Effector memory CD8-positive, alpha-beta T cell (primary cell): Measurements from ENCODE around the gene COP1.
"Not testable (repeated sequence)": the region's sequence is repeated elsewhere in the genome, so short reads cannot be mapped to it uniquely, and the experiment has no call there.

Experiments used
- ATAC-seq: fragments of 150-1000 bp; cut with Tn5 transposase; replicated peaks from 2 replicates; pipeline ENCODE4 v1.10.0; 2021; ENCODE audit warnings: mild to moderate bottlenecking, moderate library complexity
- DNase-seq, 3 experiments: peaks; one replicate each; pipeline ENCODE4 v3.0.0; 2021
- H3K27ac Mint-ChIP-seq, 2 donors: one replicate each; pipeline ENCODE4 v1.8.0; 2022; ENCODE audit warnings: mild to moderate bottlenecking in 2 of 2, mixed read lengths in 2 of 2, moderate library complexity in 2 of 2
- H3K27me3 Mint-ChIP-seq, 2 donors: one replicate each; pipeline ENCODE4 v1.8.0; 2022; ENCODE audit warnings: mixed read lengths in 2 of 2
- H3K36me3 Mint-ChIP-seq: one replicate; pipeline ENCODE4 v1.8.0; 2022; ENCODE audit warnings: mild to moderate bottlenecking, moderate library complexity, mixed read lengths; ENCODE audit not compliant: insufficient read depth
- H3K4me1 Mint-ChIP-seq, 2 donors: one replicate each; pipeline ENCODE4 v1.8.0; 2022; ENCODE audit warnings: low read depth in 2 of 2, mixed read lengths in 2 of 2
- H3K4me3 Mint-ChIP-seq, 2 donors: one replicate each; pipeline ENCODE4 v1.8.0; 2022; ENCODE audit warnings: mild to moderate bottlenecking in 2 of 2, mixed read lengths in 2 of 2, moderate library complexity in 2 of 2
- H3K9me3 Mint-ChIP-seq, 2 donors: one replicate each; pipeline ENCODE4 v1.8.0; 2022; ENCODE audit warnings: mixed read lengths in 2 of 2

The COP1 gene

DNA sequence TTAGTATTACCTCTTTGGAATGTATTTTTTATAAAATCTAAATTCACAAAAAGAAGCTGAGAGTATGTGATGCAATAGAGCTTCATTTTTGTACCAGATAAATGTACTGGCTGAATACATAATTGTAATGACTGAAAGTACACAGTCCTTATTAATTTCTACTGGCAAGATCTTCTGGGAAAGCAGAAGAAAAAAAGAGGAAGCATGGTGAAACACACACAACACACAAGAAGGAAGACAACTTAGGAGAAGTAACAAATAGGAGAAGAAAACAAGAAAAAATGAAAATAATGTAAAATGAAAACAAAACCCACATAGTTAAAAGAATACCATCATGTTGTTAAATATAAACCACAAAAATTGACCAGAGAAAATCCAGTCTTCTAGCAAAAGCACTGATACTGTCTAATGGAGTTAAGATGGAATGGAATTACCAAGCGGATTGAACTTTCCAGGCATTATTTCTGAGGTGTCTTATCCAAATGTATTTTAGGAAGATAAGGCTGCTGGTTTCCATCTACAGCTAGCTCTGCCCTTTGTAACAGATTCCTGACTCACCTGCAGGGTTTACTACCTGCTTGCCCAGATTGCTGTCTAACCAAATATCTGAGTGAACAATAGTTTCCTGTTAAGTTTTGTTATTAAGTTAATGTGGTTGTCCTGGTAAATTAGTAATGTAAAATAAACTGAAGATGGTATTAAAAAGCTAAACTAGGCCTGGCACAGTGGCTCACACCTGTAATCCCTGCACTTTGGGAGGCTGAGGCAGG lies 4.5 kb upstream of the COP1 start:
- H3K9me3 Mint-ChIP-seq: no peaks in the 10 kb centered on the region
- peaks cover 8% of the 10 kb centered on the region in 2 donors for H3K4me1 Mint-ChIP-seq
- H3K4me3 Mint-ChIP-seq: no peak overlapping the region
- H3K27ac Mint-ChIP-seq: no peak overlapping the region
- peaks cover 13 to 14% of the 10 kb centered on the region in 2 donors for H3K27me3 Mint-ChIP-seq
- H3K36me3 Mint-ChIP-seq: peaks cover 15% of the 10 kb centered on the region
- DNase-seq (no peak), ATAC-seq (no peak)

DNA sequence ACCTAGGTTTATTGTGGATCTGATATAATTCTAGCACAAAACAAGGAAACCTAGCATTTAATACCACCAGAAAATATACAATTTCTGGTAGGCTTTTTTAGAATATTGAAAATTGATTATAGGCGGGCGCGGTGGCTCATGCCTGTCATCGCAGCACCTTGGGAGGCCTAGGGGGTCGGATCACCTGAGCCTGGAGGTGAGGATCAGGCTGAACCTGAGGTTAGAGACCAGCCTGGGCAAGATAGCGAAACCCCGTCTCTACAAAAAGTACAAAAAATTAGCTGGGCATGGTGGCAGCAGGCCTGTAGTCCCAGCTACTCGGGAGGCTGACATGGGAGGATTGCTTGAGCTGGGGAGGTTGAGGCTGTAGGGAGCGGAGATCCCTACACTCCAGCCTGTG lies 948 bp upstream of the COP1 start:
- DNase-seq: no peak
- Mint-ChIP-seq H3K36me3 (peaks cover 21% of the 10 kb centered on the region), H3K9me3 (no peaks in the 10 kb centered on the region), H3K27me3 (no peaks in the 10 kb centered on the region), H3K27ac (peak overlapping the region; percentile 92 to 97), H3K4me3 (peak overlapping the region; percentile 89 to 94), H3K4me1 (peaks cover 26 to 34% of the 10 kb centered on the region in 2 donors)
- ATAC-seq: no peak

DNA sequence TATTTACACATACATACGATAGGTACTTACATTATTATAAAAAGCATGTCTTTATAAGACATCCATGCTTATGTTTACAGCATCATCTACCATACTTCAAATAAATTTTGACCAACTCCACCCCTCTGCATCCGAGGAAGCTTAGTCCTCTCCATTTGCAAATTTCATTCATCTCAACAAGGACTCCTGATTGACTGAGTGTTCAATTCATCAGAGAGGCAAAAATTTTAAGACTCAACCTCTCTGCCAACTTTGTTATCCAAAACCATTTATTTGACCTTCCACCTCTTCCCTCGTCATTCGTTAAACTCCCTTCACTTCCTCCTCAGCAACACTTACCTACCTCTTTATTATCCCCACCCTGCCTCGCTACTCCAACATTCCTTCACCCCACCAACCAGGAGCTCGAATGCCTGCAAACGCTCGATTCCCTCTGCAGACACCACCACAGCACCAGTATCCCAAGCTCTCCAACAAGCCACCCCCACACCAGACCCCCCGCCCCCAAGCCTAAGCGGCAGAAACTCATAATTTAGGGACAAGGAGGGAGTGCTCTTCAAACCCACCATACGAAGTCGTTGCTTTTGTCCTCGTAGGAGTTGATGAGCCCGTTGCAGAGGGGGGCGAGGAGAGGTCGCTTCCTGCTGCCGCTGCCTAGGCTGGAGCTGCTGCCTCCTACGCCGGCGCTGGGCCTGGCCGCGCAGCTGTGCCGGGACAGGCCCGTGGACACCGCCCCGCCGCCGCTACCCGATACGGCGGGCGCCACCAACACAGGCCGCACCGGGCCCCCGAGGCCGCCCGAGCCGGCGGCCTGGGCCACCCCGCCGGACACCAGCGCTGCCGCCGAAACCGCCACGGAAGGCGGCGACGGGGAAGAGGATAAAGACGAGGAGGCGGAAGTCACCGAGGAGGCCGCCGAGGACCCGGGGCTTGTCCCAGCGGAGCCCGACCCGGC lies 803 bp downstream of the COP1 start:
- H3K27me3 Mint-ChIP-seq: no peaks in the 10 kb centered on the region
- peak overlapping the region; percentile 89 to 94 for H3K4me3 Mint-ChIP-seq
- peak overlapping the region; percentile 92 to 97 for H3K27ac Mint-ChIP-seq
- H3K9me3 Mint-ChIP-seq: no peaks in the 10 kb centered on the region
- ATAC-seq: peak; percentile 20
- peaks cover 17% of the 10 kb centered on the region for H3K36me3 Mint-ChIP-seq
- H3K4me1 Mint-ChIP-seq: peaks cover 37 to 44% of the 10 kb centered on the region in 2 donors
- peak in 1 of 3 experiments; percentile 29 for DNase-seq

DNA sequence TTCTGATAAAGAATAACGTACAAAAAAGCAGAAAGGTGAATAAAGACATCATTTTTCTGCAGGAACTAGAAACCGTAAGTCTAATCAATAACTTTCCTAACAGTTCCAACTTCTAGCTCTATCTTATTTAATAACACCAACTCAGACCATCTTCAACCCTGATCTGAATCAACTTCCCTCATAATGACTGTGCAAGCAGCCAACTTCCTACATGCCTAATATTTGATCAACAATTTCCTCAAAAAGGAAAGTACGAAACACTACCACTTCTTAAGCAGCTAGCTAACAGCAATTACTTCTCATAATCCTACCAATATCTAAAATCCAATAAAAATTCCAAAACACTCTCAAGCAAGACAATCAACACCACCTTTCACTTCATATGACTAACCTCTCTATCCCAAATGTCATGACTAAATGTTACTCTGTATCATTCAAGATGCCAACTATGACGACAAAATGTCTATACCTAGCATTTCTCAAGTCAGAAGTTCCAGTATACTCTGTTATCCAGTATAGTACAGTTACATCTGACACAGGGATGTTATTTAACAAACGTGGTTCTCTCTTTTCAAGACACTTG lies 1.7 kb downstream of the COP1 start:
- Mint-ChIP-seq H3K4me3 (peak overlapping the region; percentile 89 to 94), H3K4me1 (peaks cover 40 to 49% of the 10 kb centered on the region in 2 donors), H3K27me3 (no peaks in the 10 kb centered on the region), H3K36me3 (peaks cover 17% of the 10 kb centered on the region), H3K27ac (peak overlapping the region; percentile 92 to 97), H3K9me3 (no peaks in the 10 kb centered on the region)
- DNase-seq (no peak), ATAC-seq (no peak)

DNA sequence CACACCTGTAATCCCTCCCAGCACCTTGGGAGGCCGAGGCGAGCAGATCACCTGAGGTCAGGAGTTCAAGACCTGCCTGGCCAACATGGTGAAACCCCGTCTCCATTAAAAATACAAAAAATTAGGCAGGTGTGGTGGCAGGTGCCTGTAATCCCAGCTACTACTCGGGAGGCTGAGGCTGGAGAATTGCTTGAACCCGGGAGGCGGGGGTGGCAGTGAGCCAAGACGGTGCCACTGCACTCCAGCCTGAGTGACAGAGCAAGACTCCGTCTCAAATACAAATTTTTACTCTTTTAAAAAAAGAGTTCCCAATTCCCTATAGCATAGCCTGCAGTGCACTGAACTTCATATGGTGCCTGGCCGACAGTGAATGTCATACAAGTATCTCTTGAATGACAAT lies 2.4 kb downstream of the COP1 start:
- H3K27ac Mint-ChIP-seq, H3K9me3 Mint-ChIP-seq, ATAC-seq, DNase-seq, H3K27me3 Mint-ChIP-seq: not testable (repeated sequence)
- Mint-ChIP-seq H3K36me3 (peaks cover 17% of the 10 kb centered on the region), H3K4me3 (peak overlapping the region; percentile 89 to 94), H3K4me1 (peaks cover 48 to 55% of the 10 kb centered on the region in 2 donors)

DNA sequence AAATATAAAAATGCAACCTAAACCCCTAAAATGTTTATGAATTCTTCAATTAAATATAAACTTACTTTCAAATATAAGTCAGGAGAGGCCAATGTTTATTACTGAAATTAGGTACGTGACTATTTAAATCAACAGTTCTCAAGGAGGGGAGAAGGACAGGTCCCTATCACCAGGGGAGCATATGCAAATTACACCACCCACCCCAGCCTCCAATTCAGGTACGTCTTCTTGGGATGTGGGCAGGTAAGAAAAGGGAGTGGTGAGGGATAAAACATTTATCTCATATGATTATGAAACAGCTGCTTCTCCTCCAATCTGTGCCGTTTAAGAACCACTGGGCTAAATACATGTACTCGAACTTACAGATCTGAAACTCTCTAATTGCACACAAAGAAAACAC lies 3.4 kb downstream of the COP1 start:
- peak overlapping the region in 1 of 2 donors; percentile 94 for H3K4me3 Mint-ChIP-seq
- no peaks in the 10 kb centered on the region for H3K9me3 Mint-ChIP-seq
- ATAC-seq (no peak), DNase-seq (no peak)
- H3K27me3 Mint-ChIP-seq: no peaks in the 10 kb centered on the region
- peaks cover 17% of the 10 kb centered on the region for H3K36me3 Mint-ChIP-seq
- no peak overlapping the region for H3K27ac Mint-ChIP-seq
- peaks cover 52 to 64% of the 10 kb centered on the region in 2 donors for H3K4me1 Mint-ChIP-seq

DNA sequence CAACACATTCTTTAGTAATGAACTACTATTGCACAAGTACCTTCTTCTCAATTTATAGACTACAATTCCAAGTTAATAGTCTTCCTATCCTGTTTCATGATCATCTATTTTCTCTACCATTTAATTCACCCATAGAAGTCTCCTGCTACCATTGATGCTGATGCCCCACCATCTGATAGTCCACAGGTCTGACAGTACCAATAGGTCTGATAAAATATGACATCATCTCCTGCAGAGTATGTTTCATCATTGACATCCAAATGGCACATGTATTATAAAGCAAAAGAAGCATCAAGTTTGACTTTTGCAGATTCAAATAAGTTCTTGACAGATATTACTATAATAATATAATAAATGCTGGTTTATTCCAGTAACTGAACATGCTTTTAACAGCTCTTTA lies 5.5 kb downstream of the COP1 start:
- Mint-ChIP-seq H3K4me3 (no peak overlapping the region), H3K27me3 (no peaks in the 10 kb centered on the region), H3K36me3 (peaks cover 9% of the 10 kb centered on the region), H3K4me1 (peaks cover 51 to 76% of the 10 kb centered on the region in 2 donors), H3K27ac (peak overlapping the region in 1 of 2 donors; percentile 13), H3K9me3 (no peaks in the 10 kb centered on the region)
- ATAC-seq: no peak
- no peak for DNase-seq

DNA sequence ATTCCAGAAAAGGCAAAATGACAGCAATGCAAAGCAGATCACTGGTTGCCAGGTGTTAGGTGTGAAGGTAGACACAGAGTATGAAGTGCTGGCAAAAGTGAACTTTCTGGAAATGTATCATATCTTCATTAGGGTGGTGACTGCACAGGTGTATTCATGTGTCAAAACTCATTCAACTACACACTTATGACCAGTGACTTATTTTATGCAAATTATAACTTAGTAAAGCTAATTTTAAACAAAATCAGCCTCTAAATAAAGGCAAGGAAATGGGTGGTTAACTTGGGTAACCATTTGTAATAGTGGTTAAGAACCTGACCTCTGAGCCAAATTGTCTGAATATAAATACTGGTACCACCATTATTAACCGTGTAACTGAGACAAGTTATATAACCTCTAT lies 7.4 kb downstream of the COP1 start:
- Mint-ChIP-seq H3K4me3 (no peak overlapping the region), H3K36me3 (peaks cover 3% of the 10 kb centered on the region), H3K9me3 (no peaks in the 10 kb centered on the region), H3K27ac (peak overlapping the region in 1 of 2 donors; percentile 0), H3K27me3 (no peaks in the 10 kb centered on the region), H3K4me1 (peaks cover 46 to 76% of the 10 kb centered on the region in 2 donors)
- DNase-seq: no peak
- no peak for ATAC-seq

DNA sequence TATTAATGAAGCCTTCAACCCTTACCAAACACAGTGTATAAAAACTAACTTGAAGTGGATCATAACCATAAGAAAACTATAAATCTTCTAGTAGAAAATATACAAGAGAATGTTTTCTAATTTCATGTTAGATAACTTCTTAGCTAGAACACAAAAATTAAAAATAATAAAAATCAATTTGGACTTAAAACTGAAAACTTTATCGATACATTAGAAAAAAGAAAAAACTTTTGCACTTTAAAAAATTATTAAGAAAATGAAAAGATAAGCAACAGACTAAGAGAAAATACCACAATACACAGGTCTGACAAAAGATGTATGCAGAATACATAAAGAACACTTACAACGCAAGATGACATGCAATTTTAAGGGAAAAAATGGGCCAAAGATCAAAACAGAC lies 8.7 kb downstream of the COP1 start:
- Mint-ChIP-seq H3K27me3 (no peaks in the 10 kb centered on the region), H3K36me3 (peaks cover 3% of the 10 kb centered on the region), H3K4me1 (peaks cover 49 to 78% of the 10 kb centered on the region in 2 donors), H3K27ac (no peak overlapping the region), H3K9me3 (no peaks in the 10 kb centered on the region), H3K4me3 (no peak overlapping the region)
- ATAC-seq (no peak), DNase-seq (no peak)

DNA sequence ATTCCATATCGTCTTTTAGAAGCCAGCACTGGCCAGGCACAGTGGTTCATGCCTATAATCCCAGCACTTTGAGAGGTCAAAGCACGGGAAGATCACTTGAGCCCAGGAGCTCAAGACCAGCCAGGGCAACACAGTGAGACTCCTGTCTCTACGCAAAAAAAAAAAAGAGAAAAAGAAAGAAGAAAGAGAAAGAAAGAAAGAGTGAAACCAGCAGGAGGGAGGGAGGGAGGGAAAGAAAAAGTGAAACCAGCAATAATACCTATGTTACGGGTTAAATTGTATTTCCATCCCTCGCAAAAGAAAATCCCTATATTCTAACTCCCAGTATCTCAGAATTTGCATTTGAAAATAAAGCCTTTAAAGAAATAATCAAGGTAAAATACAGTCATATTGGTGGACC lies 10.4 kb downstream of the COP1 start:
- Mint-ChIP-seq H3K4me1 (peaks cover 54 to 88% of the 10 kb centered on the region in 2 donors), H3K36me3 (peaks cover 3% of the 10 kb centered on the region), H3K27me3 (no peaks in the 10 kb centered on the region), H3K27ac (no peak overlapping the region), H3K4me3 (peak overlapping the region; percentile 52 to 62), H3K9me3 (no peaks in the 10 kb centered on the region)
- ATAC-seq (no peak), DNase-seq (no peak)

DNA sequence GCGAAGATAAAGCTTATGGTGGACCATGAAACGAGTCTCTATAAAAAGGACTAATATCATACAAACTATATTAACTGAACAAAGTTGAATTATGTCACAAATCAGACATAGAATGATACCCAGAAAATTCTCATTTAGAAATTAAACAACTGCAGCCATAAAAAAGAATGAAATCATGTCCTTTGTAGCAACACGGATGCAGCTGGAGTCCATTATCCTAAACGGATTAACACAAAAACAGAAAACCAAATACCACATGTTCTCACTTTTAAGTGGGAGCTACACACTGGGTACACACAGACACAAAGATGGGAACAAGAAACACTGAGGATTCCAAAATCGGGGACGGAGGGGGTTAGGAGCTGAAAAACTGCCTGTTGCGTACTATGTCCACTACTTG lies 11.5 kb downstream of the COP1 start:
- Mint-ChIP-seq H3K36me3 (peaks cover 8% of the 10 kb centered on the region), H3K27me3 (no peaks in the 10 kb centered on the region), H3K4me3 (no peak overlapping the region), H3K9me3 (no peaks in the 10 kb centered on the region), H3K4me1 (peaks cover 51 to 86% of the 10 kb centered on the region in 2 donors), H3K27ac (peak overlapping the region in 1 of 2 donors; percentile 71)
- DNase-seq (no peak), ATAC-seq (no peak)

DNA sequence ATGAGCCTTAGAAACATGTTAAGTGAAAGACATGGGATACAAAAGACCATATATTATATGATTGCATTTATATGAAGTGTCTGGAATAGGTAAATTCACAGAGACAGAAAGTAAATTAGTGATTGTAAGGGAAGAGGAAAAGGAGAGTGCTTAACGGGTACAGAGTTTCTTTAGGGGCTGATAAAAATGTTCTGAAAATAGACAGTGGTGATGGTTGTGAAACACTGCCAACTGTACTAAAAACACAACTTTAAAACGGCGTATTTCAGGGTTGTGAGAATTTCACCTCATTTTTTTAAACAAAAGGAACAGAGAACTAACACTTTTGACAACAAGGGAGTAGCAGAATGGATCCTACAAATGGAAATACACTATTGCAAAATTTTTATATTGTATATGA lies 13.4 kb downstream of the COP1 start:
- ATAC-seq (no peak), DNase-seq (no peak)
- peaks cover 7% of the 10 kb centered on the region for H3K36me3 Mint-ChIP-seq
- no peaks in the 10 kb centered on the region for H3K9me3 Mint-ChIP-seq
- H3K27me3 Mint-ChIP-seq: no peaks in the 10 kb centered on the region
- peak overlapping the region in 1 of 2 donors; percentile 66 for H3K27ac Mint-ChIP-seq
- peak overlapping the region in 1 of 2 donors; percentile 8 for H3K4me3 Mint-ChIP-seq
- H3K4me1 Mint-ChIP-seq: peaks cover 43 to 84% of the 10 kb centered on the region in 2 donors

DNA sequence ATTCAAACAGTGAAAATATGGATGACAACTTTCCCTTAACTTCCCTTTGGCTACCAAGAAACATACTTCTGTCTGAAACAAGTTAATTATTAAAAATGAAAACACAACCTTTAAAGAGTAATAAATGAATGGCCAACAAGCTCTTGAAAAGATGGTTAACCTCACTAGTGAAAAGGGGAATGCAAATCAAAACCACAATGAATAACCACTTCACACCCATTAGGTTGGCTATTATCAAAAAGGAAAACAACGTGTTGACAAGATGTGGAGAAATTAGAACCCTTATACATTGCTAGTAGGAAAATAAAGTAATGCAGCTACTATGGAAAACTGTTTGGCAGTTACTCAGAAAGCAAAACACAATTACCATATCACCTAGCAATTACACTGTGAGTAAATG lies 14.1 kb downstream of the COP1 start:
- no peaks in the 10 kb centered on the region for H3K9me3 Mint-ChIP-seq
- H3K4me3 Mint-ChIP-seq: peak overlapping the region; percentile 3 to 28
- H3K27me3 Mint-ChIP-seq: no peaks in the 10 kb centered on the region
- peaks cover 46 to 85% of the 10 kb centered on the region in 2 donors for H3K4me1 Mint-ChIP-seq
- H3K36me3 Mint-ChIP-seq: peaks cover 4% of the 10 kb centered on the region
- H3K27ac Mint-ChIP-seq: no peak overlapping the region
- no peak for ATAC-seq
- no peak for DNase-seq
